Islet precursor cell (in vitro differentiated cells): ENCODE measurements around the gene ERAS.

Experiments
- DNase-seq: peaks from one replicate; pipeline ENCODE4 v3.0.0-alpha.2; 2018

Gene ERAS

GRCh38 chrX:48826135-48826875 lies at the start of gene ERAS:
ERAS (plus strand) TSS chrX:48826513; CDS start chrX:48829124, 2,611 bp downstream.
- no peak for DNase-seq

GRCh38 chrX:48776818-48777439 lies 49.4 kb upstream of the ERAS start:
- no peak for DNase-seq

DNA sequence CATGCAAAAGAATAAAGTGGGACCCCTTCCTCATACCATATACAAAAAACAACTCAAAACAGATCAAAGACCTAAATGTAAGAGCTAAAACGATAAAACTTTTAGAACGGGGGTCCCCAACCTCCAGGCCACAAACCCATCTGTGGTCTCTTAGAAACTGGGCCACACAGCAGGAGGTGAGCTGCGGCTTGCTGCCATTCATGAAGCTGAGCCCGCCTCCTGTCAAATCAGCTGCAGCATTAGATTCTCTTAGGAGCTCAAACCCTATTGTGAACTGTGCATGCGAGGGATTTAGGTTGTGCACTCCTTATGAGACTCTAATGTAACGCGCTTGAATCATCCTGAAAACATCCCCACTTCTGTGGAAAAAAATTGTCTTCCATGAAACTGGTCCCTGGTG lies 46.9 kb upstream of the ERAS start:
- DNase-seq: no peak

GRCh38 chrX:48781705-48782104 lies 44.6 kb upstream of the ERAS start:
- no peak for DNase-seq

DNA sequence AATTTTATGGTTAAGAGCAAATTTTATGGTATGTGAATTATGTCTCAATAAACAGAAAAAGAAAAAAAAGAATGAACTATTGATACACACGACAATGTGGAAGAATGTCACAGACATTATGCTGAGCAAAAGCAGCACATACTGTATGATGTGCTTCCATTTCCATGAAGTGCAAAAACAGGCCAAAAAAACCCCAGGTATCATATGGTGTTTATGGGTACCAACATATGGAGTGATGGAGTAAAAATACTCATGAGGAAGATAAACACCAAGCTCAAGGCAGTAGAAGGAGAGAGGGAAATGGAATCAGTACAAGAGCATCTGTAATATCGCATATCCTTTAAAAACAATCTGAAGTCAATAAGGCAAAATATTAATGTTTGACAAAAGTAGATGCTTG lies 44.1 kb upstream of the ERAS start:
- DNase-seq: no peak

DNA sequence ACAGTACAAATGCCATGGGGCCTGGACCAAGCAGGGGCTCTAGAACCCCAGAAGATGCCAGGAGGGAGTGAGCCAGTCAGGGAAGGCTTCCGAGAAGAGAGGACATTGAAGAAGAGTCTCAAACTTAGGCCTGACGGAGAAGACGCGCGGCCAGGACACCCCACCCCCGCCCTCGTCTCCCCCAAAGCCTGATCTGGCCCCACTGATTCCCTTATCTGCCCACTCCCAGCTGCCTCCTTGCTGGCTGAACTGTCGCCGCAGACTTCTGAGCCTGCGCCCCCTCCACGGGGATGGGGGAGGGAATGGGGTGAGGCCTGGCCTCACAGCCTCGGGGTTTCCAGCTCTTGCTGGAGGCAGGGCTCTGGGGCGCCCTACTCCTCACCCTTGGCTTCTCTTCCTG lies 43.5 kb upstream of the ERAS start:
- no peak for DNase-seq

GRCh38 chrX:48784726-48785125 lies 41.6 kb upstream of the ERAS start:
- DNase-seq: no peak

DNA sequence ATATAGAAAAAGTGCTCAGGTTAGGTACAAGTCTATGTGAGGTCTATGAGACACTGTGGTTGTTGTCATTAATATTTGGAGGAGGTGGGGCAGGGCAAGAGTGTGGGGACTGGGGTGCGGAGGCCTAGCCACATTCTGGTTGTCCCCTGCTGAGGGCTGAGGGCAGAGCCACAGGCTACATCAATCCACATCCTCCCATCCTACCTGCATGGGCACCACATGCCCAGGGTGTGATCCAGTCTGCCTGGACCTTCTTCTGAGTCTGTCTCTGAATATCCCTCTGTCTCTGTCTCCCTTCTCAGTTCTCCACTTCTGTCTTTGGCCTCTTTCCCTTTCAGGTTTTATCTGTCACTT lies 41.1 kb upstream of the ERAS start:
- DNase-seq: no peak

GRCh38 chrX:48785540-48786214 lies 40.6 kb upstream of the ERAS start:
- no peak for DNase-seq

- DNase-seq: no peak
Observed at GRCh38 chrX:48786341-48786800, 39.9 kb upstream of the ERAS start, which contains the start of gene GATA1. GATA1 (plus strand) TSS chrX:48786590; CDS start chrX:48791110, 4,520 bp downstream.

GRCh38 chrX:48786825-48787504 lies 39.3 kb upstream of the ERAS start:
- DNase-seq: no peak

DNA sequence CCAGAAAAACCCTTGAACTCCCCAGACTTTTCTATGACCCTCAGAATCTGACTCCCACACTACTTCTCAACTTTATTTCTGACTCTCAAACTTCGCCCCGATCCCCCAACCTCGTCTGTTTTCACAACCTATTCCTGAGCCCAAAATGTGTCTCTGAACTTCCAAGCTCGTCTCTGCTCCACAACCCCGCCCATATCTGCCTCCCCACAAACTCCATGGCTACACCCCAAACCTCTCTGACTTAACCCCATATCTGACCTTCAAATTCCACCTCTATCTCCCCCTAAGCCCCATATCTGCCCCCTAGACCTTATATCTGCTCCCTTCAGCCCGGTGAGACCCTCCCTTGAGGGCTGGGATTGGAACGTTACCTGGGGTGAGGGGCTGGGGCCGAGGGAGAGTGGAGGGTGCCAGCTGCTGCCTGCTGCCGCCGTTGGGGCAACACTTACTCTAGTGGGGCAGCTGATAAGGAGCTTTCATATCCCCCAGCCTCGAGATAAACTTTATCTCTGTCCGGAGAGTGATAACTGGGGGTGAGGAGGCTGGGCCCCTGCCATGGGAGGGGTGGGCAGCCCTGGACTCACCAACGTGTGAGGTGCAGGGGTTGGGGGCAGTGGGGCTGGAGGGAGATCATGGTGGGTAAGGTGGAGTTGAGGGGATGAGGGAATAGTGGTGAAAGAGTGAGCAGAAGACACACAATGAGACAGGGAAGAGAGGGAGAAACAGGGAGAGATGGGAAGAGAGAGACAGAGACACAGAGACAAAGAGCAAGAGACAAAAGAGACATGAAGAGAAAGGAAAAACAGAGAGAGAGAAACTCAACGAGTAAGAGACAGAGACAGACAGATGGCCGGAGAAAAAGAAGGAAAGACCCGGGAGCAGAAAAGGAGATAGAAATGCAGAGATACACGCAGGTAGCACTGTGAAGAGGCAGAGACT lies 38.5 kb upstream of the ERAS start:
- no peak for DNase-seq

DNA sequence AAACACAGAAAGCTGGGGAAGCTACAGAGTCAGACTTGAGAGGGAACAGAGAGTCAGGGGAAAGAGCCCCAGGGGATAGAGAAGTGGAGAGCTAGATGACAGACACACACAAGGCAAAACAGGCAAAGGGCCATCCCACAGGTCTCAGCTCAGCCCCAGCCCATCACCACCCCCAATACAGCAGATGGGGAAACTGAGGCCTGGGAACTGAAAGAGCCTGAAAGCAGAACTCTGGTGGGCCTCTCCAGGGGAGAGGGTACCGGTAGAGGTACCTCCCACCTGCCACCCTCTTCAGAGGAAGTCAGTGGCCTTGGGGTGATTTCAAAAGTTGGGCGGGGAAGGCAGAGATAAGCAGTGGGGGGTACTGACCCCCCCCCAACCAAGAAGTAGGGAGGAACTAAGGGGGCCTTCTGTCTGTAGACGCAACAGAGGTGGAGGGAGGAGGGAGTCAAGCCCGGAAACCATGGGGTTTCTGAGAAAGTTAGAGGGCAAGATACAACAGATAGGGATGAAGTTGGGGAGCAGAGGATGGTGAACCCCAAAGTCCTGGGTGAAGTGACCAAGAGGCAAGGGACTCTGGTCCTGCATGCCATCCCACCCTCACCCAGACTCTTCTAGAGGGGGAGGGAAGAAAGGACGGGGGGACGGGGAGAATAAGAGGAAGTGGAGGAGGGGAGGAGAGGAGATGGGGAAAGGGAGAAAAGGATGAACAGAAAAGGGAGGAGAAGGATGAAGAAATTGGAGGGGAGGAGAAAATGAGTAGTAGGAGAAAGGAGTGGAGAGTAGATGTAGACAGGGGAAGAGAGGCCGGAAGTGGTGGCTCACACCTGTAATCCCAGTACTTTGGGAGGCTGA lies 36.7 kb upstream of the ERAS start:
- no peak for DNase-seq

DNA sequence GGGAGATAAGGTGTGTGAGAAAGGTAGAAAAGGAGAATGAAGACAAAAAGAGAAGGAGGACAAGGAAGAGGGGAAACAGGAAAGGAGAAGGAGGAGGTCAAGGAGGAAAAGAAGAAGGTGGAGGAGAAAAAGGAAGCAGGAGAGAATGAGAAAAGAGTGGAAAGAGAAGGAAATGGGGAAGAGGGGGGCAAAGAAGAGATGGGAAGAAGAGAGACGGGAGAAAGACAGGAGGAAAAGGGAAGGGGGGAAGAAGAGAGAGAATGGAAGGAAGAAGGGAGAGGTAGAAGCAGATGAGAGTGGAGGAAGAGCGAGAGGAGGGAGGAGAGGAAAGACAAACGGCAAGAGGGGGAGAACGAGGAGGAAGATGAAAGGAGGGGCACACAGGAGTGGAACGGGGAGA lies 35.8 kb upstream of the ERAS start:
- DNase-seq: no peak

DNA sequence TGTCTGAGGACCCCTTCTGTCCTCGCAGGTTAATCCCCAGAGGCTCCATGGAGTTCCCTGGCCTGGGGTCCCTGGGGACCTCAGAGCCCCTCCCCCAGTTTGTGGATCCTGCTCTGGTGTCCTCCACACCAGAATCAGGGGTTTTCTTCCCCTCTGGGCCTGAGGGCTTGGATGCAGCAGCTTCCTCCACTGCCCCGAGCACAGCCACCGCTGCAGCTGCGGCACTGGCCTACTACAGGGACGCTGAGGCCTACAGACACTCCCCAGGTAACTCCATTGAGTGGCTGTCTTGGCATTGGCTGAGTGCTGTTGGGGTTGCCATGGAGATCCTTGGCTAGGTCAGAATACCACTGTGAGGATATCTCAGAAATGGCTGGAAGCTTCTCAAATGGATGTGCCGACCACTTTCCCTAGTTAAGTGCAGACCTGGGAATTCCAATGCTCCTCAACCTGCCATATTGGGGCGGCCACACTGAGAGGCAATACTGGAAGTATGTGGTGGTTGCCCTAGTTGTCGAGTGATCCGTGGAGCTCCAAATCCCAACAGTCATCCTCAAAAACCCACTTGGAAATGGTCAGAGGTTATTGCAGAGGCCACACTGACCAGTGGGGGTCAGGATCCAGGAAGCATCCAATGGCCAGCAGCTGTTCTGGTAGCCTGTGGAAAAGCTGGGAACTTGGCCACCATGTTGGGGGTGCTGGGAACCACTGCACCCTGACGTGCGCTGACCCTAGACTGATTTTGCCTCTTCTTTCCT lies 35.1 kb upstream of the ERAS start:
- no peak for DNase-seq

GRCh38 chrX:48792219-48792618 lies 34.1 kb upstream of the ERAS start:
- DNase-seq: no peak

- DNase-seq: no peak
Observed at GRCh38 chrX:48793935-48794334, 32.4 kb upstream of the ERAS start.

- DNase-seq: no peak
Observed at GRCh38 chrX:48794340-48794910, 31.9 kb upstream of the ERAS start.

- peak; percentile 88 for DNase-seq
Observed at GRCh38 chrX:48794911-48795515, 31.3 kb upstream of the ERAS start.

GRCh38 chrX:48798318-48798717 lies 28.0 kb upstream of the ERAS start:
- no peak for DNase-seq
